ENCODE measurements around the gene CYTH4.

CYTH4 gene

DNA sequence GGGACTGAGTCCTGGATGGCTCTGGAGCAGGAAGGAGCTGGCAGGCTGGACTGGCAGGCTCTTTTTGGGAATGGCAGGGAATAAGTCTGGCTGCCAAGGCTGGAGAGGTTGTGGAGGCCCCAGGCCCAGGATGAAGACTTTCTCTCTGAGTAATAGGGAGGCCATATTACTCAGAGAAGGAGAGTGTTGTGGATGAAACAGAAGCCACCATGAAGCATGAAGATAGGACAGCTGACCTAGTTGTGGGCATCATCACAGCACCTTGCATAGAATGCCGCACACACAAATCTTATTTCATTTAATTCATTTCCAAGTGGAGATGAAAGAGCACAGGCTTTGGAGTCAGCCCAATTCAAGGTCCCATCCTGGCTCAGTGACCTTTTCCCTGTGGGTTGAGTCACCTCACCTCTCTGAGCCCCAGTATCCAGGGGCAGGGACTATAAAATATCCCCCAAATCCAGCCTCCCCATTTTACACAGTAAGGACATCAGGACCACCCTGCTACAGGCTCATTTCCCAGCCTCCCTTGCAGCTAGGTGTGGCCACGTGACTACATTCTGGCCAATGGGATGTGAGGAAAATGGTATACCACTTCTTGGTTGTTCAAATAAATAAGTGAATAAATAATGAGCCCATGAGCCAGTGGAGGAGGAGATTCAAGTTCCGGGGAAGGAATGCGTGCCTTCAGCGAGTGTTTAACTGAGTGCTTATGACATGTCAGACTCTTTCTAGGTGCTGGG is 9.4 kb downstream of the CYTH4 start:
- DNase-seq (ENCODE audit: low spot score) = no peak

DNA sequence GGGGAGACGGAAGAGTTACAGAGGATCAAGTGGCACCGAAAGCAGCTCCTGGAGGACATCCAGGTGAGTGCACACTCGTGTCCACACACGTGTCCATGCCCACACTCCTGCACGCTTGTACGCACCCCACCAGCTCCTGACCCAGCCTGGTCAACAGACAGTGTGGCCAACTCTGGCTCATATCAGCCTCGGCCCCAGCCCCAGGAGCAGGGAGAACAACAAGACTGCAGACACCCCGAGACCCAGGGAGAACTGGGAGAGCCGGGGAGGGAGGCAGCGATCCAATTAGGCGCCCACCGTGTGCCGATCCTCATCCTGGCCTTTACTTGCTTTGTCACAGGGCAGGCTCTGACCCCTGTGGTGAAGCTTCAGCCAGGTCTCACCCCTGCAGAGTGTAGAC is 10.3 kb downstream of the CYTH4 start:
- no peak for DNase-seq (ENCODE audit: low spot score)

DNA sequence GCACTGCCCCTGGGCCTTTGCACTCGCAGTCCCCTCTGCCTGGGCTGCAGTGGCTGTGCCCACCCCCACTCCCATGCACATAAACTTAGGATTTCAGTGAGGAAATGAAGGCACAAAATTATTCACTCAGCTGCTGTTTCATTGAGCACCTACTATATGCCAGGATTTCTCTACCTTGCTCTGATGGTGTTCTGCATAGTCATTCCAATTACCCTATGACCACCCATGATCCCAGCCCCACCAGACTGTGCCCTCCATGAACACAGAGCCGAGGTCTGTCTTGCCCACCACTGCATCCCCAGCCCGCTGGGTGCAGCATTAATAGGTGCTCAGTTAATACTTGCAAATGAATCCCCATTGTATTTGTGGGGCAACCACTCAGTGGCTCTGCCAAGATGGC is 10.9 kb downstream of the CYTH4 start:
- no peak for DNase-seq (ENCODE audit: low spot score)

DNA sequence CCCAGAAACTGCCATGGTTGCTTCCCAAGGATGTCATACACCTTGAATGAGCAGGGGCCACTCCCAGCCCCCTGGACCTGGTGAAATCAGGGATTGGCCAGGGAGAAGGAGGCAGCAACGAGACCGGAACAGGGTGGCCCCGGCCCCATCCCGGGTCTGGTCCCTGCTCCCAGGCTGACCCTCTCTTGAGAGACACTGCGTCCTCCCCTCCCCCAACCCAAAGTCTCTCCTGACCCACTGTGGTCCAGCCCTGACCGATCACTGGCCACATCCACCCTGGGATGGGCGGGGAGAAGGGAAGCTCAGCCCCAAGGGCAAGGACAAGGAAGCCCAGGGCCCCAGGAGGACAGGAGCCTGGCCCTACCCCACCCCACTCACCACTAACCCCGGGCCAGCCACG is 12.4 kb downstream of the CYTH4 start:
- DNase-seq (ENCODE audit: low spot score) = no peak

DNA sequence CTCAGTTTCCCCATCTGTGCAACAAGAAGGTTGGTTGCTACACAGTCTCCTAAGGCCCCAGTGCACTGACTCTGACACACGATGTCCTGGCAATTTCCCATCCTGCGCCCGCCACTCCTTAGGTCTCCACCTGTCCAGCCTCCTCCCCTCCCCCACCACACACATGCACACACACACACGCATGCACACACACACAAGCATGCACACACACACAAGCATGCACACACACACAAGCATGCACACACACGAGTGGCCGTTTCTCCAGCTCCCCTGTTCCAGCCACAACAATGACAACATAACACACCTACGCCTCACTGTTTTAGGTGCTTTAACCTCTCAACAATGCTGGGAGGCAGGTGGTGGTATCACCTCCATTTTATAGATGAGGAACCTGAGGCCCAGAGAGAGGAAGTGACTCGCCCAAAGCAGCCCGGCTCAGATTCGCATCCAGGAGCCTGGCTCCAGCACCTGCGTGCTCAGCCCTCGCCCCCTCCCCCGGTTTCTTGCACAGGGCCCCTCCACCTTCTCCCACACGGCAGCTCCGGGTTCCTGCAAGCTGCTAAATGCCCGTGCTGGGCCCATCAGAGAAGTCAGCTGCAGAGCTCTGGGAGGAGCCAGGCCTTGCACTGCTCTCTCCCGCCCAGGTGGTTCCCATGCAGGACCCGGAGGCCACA is 13.0 kb downstream of the CYTH4 start:
- no peak for DNase-seq (ENCODE audit: low spot score)

DNA sequence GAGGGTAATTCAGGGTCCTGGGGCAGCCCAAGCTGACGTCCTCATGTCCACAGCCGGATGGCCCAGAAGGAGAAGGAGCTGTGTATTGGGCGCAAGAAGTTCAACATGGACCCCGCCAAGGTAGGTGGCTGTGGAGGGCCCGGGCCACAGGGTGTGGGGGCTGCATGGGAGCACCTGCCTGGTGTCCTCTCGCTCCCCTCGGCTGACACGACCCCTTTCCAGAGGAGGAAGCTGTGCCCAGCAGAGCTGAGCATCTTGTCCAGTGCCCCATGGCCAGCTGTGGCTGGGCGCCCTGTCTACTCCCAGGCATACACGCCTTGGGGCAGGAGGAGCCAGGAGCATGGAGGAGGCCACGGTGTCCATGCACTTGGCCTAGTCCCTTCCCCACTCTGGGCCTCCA is 13.6 kb downstream of the CYTH4 start:
- no peak for DNase-seq (ENCODE audit: low spot score)

DNA sequence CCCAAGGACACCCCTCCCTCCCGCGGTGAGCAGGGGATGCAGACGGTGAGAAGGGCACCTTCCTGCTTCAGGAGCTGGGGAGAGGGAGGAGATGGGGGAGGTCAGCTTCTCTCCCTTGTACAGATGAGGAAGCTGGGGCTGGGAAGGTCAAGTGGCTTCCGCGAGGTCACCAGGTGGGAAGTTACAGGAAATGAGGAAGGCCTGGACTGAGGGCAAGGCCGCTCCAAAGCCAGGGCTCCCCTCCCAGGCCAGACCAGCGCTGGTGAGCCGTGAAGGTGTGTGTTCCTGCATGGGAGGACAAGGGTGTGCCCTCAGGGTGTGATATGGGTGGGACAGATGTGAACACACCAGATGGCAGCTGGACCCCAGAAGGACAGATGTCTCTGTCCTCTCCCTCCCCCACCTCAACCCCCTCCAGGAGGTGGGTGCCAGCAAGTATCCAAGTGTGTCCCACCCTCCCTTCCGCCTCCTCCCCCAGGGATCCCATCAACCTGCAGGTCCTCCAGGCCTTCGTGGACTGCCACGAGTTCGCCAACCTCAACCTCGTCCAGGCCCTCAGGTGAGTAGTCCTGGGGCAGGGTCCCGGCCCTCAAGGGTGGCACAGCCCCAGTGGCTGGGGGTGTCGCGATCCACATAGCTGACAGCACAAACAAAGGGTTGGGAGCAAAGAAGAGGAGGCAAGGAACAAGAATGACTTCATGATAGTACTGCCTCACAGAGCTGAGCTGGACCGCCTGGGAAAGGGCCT is 16.6 kb downstream of the CYTH4 start:
- no peak for DNase-seq (ENCODE audit: low spot score)

DNA sequence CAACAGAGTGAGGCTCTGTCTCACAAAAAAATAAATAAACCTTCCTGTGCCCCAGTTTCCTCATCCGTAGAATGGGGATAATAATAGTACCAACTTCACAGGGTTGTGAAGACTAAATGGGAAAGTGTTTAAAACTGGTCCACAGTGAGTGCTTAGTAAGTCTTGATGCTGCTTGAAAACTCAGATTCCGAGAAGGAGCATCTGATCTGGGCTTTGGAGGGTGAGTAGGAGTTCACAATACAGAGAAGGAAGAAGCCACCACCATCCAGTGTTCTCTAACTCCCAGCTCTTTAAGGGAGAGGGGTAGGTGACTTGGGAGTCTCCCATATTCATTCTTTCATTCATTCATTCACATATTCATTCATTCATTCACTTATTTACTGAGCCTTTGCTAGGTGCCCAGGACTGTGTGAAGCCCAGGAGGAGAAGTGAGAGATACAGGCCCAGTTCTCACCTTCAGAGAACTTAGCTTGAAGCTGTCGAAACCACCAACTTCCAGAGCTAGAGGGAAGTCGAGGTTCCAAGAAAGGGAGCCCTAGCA is 17.7 kb downstream of the CYTH4 start:
- DNase-seq (ENCODE audit: low spot score) = no peak

DNA sequence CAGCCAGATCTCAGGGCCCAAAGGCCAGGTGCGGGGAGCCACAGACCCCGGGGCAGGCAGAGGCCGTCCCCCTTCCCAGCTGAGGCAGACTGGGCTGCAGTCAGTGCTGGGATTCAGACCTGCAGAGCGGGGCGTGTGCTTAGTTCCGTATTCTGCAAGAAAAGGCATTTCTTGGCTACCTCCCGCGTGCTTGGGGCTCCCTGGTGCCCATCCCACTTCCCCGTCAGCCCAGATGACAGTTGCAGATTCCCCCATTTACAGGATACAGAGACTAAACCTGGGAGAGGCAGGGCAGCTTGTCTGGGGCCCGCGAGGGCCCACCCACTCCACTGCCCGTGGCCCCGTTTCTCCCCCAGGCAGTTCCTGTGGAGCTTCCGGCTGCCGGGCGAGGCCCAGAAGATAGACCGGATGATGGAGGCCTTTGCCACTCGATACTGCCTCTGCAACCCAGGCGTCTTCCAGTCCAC is 18.3 kb downstream of the CYTH4 start:
- DNase-seq (ENCODE audit: low spot score) = no peak

DNA sequence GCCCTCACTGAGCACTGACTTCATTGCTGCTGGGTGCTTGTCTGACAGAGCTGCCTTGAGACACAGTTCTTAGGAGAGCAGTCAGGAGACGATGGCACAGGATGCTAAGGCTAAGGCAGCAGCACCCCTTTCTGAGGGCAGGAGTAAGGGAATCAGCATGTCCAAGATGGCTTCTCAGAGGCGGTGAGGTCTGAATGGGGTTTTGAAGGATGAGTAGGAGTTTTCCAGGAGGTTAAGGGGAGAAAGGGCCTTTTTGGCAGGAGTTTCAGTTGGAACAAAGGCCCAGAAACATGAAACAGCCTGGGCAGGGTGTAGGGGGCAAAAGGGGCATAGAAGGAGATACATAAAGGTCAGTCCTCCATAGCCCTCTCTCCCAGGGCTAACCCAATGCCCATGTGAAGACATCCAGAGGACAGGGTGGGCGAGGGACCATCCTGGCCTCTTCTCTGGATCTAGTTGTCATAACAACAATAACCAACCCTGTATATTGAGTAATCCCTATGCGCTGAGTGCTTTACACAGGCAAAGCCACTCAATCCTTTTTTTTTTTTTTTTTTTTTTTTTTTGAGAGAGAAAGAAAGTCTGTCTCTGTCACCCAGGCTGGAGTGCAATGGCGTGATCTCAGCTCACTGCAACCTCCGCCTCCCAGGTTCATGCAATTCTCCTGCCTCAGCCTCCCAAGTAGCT is 19.0 kb downstream of the CYTH4 start:
- no peak for DNase-seq (ENCODE audit: low spot score)

DNA sequence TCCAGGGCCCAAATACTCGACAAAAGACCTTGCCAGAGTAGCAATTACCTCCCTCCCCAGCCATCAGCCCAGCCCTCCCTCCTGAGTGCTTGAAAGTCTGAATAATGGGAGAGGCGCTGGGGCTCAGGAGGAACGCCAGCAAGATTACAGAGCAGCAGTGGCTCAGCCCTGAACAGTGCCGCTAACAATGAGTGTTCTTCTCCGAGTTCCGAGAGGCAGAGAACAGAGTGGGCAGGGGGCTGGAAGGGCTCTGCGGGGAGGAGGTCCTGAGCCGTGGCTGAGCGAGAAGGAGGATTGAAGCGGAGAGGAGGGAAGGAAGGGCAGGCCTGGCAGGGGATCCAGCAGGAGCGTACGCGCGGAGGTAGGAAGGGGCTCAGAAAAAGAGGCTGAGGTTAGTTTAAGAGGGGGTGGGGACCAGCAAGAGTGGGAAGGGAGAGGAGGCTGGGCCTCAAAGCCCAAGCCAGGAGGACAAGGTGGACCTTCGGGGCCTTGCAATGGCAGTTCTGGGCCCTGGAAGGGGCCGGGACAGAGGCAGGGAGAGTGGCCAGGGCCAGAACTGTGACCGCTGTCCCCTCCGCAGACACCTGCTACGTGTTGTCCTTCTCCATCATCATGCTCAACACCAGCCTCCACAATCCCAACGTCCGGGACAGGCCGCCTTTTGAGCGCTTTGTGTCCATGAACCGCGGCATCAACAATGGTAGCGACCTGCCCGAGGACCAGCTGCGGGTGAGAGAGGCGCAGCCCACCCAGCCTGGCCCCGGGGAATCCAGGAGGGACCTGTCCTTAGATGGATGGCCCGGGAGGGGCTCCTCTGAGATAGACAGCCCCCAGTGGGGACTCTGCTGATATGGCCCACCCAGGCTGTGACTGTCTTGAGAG is 20.6 kb downstream of the CYTH4 start:
- no peak for DNase-seq (ENCODE audit: low spot score)

DNA sequence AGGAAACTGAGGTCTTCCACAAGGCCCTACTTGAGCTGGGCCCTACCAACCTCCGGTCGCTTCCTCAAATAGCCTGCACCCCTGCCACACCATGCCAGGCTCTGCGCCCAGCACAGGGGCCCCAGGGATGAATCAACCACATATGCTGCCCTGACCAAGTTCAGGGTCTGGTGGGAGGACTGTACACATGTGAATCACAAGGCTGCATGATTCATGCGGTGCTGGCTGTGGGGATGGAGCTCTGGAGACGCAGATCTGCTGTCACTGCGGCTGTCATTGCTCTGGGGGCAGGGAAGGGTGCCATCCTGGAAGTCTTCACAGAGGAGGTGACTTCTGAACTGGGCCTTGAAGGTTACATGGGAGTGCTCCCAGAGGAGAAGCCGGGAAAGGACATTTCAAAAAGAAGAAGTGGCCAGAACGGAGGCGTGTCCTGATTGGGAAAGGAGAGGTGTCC is 21.5 kb downstream of the CYTH4 start:
- peak; percentile 94 for DNase-seq (ENCODE audit: low spot score)

DNA sequence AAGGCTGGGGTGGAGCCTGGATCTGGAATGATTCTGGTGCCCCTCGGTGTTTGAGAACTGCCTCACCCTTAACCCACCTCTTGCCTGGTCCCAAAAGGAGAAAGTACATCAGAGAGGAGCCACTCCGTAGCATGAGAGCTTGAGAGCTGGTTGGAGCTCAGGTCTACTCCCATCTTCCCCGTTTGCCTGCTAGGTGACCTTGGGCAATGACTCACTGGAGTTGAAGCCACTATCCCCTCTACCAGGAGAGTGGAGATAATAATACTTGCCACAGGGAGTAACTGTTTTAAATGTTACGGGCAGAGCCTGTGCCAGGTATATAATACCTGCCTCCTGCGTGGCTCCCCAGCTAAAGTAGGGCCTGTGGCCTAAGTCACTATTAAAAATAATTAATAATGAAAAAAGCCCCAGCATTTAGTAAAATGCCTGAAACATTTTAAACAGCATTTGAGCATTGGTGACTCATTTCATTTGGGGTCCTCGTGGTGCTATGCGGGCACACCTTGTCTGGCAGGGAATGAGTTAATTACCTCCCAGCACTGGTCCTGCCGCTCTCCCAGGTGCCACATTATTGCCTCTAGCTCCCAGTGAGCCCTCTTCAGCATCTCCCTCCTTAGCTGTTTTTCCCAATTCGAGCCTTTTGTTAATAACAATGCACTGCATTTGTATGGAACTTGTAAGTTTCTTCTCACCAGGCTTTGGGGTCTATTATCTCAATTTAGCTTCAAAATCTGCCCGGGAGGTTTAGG is 22.5 kb downstream of the CYTH4 start:
- no peak for DNase-seq (ENCODE audit: low spot score)

DNA sequence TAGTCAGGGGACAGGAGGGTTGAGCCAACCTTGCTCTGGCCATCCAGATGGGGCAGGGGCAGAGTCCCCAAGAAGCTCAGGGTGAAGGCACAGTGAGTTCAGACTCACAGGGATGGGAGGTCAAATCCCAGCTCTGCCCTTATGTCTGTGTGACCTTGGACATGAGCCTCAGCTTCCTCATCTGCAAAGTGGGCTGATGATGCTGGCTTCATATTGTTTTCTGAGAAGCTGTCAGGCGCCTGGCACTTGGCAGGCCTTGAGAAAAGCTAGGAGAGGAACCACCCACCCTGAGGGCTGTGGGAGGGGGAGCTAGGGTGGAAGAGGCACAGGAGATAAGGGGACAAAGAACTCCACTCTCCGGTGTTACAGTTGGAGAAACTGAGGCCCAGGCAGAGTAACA is 23.6 kb downstream of the CYTH4 start:
- no peak for DNase-seq (ENCODE audit: low spot score)

DNA sequence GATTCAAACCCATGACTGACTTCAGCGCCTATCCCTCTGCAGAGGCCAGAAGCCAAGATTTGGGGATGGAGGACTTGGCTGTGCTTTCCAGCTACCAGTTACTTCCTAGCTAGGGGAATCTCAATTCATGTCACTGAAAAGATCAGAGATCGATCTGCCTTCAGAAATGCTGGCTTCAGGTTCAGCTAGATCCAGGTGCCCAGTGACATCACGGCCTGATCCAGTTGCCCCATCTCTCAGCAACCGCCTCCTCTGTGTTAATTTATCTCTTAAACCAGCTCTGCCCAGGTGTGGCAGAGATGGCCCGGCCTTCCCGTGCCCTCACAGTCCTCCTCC is 24.2 kb downstream of the CYTH4 start:
- no peak for DNase-seq (ENCODE audit: low spot score)

DNA sequence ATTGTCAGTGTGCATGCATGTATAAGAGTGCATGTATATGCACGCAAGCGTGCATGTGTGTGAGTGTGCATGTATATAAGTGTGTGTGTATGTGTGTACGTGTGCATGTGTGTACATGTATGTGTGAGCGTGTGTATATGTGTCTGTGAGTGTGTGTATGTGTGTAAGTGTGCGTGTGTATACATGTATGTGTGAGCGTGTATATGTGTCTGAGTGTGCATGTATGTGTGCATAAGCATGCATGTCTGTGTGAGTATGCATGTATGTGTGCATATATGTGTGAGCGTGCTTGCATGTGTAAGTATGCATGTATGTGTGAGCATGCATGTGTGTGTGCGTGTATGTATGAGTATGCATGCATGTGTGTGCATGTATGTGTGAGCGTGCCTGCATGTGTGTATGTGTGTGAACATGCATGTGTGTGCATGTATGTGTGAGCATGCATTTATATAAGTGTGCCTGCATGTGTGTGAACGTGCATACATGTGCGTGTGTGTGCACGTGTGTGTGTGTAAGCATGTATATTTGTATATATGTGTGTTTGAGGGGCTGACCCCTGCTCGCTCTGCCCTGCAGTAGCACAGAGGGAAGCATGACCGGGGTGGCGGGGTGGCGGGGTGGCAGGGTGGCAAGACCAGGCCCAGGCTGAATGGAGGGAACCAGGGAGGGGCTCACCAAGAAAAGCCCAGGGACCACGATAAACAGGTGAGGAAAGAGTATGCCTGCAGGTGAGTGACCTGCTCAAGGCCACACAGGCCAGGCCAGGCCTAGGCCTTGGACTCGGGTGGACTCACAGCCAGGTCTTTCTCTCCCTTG is 26.3 kb downstream of the CYTH4 start:
- DNase-seq (ENCODE audit: low spot score) = no peak

DNA sequence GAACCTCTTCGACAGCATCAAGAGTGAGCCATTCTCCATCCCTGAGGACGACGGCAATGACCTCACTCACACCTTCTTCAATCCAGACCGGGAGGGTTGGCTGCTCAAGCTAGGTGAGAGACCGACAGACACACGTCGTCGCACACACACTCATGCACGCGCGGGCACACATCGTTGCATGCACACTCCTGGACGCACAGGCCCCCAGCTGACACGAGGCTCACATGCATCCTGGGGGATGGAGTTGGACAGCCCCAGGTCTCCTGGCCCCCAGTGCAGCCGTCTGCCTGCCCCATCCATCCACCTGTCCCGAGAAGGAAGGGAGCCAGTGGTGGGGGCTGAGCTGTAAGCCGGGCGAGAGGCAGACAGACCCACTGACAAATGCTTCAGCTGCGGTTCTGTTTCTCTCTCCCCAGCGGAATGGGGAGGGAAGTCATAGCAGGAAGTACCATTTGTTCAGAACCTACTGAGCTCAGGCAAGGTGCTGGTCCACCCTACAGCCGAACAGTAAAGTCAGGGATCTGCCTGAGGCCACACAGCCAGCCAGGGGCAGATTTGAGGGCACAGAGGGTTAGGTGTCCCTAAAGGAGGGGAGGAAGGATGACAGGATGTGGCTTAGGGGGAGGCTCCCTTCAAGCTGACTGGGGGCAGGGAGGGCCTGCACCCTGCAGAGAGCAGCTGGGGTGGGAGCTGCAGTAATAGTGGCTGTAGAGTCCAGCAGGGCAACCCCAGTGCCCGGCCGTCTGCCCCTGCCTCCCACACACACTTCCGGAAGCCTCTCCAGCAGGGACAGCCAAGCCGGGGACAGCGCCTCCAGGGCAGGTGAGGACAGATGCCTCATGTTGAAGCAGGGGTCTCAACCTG is 27.1 kb downstream of the CYTH4 start:
- no peak for DNase-seq (ENCODE audit: low spot score)

DNA sequence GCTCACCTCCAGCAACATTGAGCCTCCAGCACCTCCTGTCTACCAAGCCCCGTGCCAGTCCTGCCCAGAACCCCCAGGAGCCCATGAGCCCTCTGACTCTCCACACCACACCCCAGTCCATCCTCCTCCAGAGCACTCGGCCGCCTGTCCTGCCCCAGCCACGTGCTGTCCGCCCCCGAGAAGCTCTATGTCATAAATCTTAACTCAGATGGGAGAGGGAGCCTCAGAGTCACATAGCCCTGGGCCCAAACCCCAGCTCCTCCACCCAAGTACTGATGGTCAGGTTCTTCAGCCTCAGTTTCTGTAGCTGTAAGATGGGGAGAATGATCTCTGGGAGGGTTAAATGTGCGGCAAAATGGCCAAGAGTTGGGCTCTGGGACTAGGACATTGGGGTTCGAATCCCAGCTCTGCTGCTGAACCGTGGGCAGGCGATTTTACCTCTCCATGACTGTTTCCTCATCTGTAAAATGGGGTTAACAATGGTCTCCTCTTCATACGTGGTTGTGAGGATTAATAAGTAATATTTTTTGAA is 27.8 kb downstream of the CYTH4 start:
- DNase-seq (ENCODE audit: low spot score) = no peak

Data from AG20443 (cell line).